Kidney epithelial cell (primary cell): ENCODE measurements around the gene PKP2. TPM values are rescaled to one million over a fixed set of nuclear protein-coding genes. Genes with fewer than 3 reads are reported as not detected.
A peak's percentile ranks its signal among the peaks of the same experiment; 100 is the strongest.

Source experiments
- DNase-seq: peaks from one replicate; pipeline ENCODE4 v3.0.0-alpha.2; 2010; ENCODE audit warnings: low read depth
- H3K27me3 ChIP-seq: 2 replicates; pipeline ENCODE4 v1.6.0; 2011; ENCODE audit warnings: low read length; ENCODE audit not compliant: control insufficient read depth, insufficient read depth
- H3K36me3 ChIP-seq: 2 replicates; pipeline ENCODE4 v1.5.1; 2011; ENCODE audit warnings: low read length; ENCODE audit not compliant: control insufficient read depth, insufficient read depth
- H3K4me3 ChIP-seq: 2 replicates; pipeline ENCODE4 v1.5.1; 2011; ENCODE audit warnings: low read depth, mild to moderate bottlenecking, control low read depth, low read length
- total RNA-seq: library from RNA; depleted of rRNA; stranded (reverse); fragments of >200 nt; gene quantifications from 2 replicates; pipeline ENCODE4 v1.2.3, GENCODE V29; 2015
- TF ChIP-seq, protein P1 (sequence below): IDR thresholded peaks from 2 replicates; pipeline ENCODE4 v1.5.1; 2011; ENCODE audit warnings: mild to moderate bottlenecking, moderate library complexity, low read length, control low read depth, inconsistent platforms; ENCODE audit not compliant: insufficient read depth, poor library complexity, severe bottlenecking

Gene PKP2
- total RNA-seq, 1 donor from 2014 or later = 15.0 TPM

DNA sequence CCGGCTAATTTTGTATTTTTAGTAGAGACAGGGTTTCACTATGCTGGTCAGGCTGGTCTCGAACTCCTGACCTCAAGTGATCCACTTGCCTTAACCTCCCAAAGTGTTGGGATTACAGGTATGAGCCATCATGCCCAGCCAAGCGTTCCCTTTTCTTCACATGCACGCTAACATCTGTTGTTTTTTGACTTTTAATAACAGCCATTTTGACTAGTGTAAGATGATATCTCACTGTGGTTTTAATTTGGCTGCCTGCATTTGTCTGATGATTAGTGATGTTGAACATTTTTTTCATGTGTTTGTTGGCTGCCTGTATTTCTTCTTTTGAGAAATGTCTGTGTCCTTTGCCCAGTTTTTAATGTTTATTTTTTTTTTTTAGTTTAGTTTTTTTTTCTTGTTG, 130.7 kb downstream of the PKP2 start:
- Histone ChIP-seq H3K36me3 (no peaks in the 10 kb centered on the region), H3K4me3 (no peak overlapping the region), H3K27me3 (no peaks in the 10 kb centered on the region)
- TF ChIP-seq, protein P1, sequence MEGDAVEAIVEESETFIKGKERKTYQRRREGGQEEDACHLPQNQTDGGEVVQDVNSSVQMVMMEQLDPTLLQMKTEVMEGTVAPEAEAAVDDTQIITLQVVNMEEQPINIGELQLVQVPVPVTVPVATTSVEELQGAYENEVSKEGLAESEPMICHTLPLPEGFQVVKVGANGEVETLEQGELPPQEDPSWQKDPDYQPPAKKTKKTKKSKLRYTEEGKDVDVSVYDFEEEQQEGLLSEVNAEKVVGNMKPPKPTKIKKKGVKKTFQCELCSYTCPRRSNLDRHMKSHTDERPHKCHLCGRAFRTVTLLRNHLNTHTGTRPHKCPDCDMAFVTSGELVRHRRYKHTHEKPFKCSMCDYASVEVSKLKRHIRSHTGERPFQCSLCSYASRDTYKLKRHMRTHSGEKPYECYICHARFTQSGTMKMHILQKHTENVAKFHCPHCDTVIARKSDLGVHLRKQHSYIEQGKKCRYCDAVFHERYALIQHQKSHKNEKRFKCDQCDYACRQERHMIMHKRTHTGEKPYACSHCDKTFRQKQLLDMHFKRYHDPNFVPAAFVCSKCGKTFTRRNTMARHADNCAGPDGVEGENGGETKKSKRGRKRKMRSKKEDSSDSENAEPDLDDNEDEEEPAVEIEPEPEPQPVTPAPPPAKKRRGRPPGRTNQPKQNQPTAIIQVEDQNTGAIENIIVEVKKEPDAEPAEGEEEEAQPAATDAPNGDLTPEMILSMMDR = no peak
- DNase-seq = no peak

DNA sequence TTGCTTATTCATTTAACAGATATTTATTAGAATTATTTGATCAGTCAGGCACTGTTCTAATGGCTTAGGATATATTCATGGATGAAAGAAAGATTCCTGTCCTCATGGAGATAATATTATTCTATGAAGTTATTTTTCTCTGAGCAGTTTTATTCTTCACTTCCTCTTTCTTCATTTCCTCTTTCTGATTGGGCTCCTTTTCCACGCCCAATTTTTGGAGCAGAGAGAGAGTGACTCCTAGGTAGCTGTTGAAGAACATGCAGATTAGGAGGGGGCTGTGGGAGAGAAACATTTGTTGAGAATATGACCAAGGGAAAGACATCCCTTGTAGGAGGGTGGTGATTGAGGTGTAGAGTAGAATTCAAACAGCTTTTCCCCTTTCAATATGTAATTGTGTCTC, 134.9 kb downstream of the PKP2 start:
- no peak overlapping the region for H3K4me3 ChIP-seq
- DNase-seq = no peak
- no peaks in the 10 kb centered on the region for H3K27me3 ChIP-seq
- TF ChIP-seq, protein P1 = no peak
- H3K36me3 ChIP-seq = no peaks in the 10 kb centered on the region

DNA sequence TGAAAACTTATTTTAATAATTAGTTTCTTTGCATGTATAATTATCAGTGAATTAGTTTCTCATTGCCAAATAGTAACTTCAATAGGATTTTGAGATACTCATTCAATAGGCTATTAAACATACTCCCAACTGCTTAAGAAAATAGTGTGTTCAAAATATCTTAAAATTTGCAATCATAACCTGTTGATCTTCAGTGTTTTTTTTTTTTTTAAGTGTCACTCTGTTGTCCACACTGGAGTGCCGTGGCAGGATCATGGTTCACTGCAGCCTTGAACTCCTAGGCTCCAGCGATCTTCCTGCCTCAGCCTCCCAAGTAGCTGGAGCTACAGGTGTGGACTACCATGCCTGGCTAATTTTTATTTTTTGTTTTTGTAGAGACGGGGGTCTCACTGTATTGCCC, 139.4 kb downstream of the PKP2 start:
- DNase-seq = no peak
- Histone ChIP-seq H3K36me3 (no peaks in the 10 kb centered on the region), H3K27me3 (no peaks in the 10 kb centered on the region), H3K4me3 (no peak overlapping the region)
- TF ChIP-seq, protein P1 = no peak

DNA sequence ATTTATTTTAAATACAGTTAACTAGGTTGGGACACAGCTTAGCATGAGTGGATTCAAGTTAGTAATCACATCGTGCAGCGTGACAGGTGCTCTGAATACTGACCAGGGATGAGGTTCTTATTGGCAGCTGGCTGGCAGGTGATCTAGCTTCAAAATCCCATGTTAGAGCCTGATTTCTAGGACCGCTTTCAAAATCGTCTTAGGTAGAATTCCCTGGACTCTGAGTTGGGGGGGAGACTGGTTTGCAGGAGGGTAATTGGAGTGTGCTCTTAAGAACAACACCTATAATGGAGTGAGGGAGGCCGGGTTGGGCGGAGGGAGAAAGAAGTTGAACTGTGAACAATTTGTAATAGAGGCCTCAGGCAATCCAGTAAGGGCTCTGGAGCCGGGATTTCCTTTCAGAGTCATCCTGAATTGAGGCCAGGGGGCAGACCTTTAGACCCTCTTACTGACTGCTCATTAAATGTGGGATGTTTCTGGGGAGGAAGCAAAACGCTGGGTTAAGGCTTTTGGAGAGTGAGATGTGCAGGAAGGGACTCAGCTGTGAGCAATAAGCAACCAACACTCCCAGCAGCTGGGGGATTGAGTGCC, 140.0 kb downstream of the PKP2 start:
- no peaks in the 10 kb centered on the region for H3K36me3 ChIP-seq
- no peak overlapping the region for H3K4me3 ChIP-seq
- no peak for DNase-seq
- no peaks in the 10 kb centered on the region for H3K27me3 ChIP-seq
- TF ChIP-seq, protein P1 = no peak

DNA sequence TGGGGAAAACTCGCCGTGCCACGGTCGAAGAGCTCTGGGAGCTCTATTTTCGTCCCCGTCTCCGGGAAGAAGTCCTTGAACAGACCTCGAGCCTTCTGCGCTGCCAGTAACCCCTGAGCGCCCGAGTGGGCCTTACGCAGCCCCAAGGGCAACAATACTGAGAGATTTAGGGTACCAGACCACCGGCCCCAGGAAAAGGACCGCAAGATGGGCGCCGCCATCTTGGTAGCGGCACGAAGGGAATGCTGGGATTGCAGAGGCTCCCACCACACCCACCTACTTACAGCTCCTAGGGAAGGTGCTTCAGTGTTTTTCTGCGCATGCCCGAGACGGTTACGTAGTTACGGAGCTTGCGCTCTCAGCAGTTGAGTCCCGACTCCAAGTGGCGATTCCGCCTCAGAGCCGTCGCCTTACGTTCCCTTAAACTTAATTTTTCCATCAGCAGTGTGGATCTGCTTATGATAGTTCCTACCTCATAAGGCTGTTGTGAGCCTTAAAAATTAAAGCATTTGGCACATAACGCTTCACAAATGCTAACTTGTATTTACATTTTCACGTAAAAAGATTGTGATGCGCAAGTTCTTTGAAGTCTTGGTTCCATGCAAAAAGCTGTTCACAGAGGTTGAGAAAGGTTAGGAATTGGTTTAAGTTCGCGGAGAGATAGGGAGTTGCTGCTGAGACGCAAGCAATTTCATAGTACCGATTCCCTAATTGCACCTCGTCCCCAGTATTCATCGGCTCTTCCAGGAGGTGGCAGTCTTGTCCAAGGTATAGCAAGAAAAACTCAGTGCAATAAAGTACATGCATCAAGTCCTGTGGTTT, 140.7 kb downstream of the PKP2 start, which contains the start of gene YARS2:
Gene YARS2 (minus strand): TSS at position 244 of the 822 bp plus-strand sequence. CDS start 23 bp downstream, at position 221.
- TF ChIP-seq, protein P1 = peak; percentile 72
- no peaks in the 10 kb centered on the region for H3K27me3 ChIP-seq
- DNase-seq = peak; percentile 98
- no peaks in the 10 kb centered on the region for H3K36me3 ChIP-seq
- peak within 1 kb of the TSS; percentile 88 for H3K4me3 ChIP-seq
